B cell (primary cell): ENCODE data around the gene CFAP61.

Source experiments
- EZH2 ChIP-seq: IDR thresholded peaks from 2 replicates; pipeline ENCODE4 v1.6.1; 2012; ENCODE audit warnings: borderline replicate concordance, low read depth, mild to moderate bottlenecking, moderate library complexity, low read length; ENCODE audit not compliant: insufficient read depth, poor library complexity, severe bottlenecking
- TF ChIP-seq, protein P1 (sequence below): fragments of 200-600 bp; IDR thresholded peaks from one replicate; pipeline ENCODE4 v1.8.0; 2022; ENCODE audit warnings: antibody characterized with exemption, mild to moderate bottlenecking

DNA sequence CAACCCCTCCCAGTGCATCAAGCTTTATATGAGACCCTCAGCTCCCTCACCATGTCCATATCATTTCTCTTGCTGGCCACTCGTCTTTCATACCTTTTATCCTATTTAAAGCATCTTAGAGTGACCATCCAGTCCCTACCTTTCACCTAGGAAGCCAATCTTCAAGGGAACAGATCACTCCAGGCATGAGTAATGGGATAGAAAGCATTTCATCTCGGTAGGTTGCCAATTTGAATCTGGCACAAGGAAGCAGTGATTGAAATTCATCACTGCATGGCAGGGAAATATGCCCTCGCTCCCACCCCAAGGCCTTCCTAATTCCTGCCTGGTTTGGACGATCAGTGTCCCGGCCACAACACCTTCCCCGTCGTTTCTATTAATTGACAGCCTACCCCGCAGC lies 150.4 kb downstream of the CFAP61 start:
- TF ChIP-seq, protein P1, sequence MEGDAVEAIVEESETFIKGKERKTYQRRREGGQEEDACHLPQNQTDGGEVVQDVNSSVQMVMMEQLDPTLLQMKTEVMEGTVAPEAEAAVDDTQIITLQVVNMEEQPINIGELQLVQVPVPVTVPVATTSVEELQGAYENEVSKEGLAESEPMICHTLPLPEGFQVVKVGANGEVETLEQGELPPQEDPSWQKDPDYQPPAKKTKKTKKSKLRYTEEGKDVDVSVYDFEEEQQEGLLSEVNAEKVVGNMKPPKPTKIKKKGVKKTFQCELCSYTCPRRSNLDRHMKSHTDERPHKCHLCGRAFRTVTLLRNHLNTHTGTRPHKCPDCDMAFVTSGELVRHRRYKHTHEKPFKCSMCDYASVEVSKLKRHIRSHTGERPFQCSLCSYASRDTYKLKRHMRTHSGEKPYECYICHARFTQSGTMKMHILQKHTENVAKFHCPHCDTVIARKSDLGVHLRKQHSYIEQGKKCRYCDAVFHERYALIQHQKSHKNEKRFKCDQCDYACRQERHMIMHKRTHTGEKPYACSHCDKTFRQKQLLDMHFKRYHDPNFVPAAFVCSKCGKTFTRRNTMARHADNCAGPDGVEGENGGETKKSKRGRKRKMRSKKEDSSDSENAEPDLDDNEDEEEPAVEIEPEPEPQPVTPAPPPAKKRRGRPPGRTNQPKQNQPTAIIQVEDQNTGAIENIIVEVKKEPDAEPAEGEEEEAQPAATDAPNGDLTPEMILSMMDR = no peak
- TF ChIP-seq EZH2 = no peak
